ENCODE results near the gene ZNRF3.

DNA sequence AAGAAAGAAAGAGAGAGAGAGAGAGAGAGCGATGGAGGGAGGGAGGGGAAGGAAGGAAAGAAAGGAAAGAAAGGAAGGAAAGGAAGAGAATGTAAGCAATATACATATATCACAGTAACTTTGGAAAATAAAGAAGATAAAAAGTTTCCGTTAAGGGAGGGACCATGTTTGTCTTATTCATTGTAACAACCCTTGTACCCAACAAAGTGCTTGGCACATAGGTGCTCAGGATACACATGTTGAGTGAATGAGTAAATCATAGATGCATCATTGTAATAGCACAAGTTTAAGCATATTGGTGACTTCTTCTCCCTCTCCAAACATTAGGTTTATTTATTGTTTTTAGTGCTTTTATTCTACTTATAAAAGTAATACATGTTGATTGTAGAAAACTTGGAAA lies 39.7 kb upstream of the ZNRF3 start:
- TF ChIP-seq, protein P1, sequence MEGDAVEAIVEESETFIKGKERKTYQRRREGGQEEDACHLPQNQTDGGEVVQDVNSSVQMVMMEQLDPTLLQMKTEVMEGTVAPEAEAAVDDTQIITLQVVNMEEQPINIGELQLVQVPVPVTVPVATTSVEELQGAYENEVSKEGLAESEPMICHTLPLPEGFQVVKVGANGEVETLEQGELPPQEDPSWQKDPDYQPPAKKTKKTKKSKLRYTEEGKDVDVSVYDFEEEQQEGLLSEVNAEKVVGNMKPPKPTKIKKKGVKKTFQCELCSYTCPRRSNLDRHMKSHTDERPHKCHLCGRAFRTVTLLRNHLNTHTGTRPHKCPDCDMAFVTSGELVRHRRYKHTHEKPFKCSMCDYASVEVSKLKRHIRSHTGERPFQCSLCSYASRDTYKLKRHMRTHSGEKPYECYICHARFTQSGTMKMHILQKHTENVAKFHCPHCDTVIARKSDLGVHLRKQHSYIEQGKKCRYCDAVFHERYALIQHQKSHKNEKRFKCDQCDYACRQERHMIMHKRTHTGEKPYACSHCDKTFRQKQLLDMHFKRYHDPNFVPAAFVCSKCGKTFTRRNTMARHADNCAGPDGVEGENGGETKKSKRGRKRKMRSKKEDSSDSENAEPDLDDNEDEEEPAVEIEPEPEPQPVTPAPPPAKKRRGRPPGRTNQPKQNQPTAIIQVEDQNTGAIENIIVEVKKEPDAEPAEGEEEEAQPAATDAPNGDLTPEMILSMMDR (IDR thresholded peaks at IDR 0.05) = no peak
- no peak for TF ChIP-seq POLR2A (IDR thresholded peaks at IDR 0.05)
